ENCODE results near the gene SEC24B.

- TF ChIP-seq, protein P1, sequence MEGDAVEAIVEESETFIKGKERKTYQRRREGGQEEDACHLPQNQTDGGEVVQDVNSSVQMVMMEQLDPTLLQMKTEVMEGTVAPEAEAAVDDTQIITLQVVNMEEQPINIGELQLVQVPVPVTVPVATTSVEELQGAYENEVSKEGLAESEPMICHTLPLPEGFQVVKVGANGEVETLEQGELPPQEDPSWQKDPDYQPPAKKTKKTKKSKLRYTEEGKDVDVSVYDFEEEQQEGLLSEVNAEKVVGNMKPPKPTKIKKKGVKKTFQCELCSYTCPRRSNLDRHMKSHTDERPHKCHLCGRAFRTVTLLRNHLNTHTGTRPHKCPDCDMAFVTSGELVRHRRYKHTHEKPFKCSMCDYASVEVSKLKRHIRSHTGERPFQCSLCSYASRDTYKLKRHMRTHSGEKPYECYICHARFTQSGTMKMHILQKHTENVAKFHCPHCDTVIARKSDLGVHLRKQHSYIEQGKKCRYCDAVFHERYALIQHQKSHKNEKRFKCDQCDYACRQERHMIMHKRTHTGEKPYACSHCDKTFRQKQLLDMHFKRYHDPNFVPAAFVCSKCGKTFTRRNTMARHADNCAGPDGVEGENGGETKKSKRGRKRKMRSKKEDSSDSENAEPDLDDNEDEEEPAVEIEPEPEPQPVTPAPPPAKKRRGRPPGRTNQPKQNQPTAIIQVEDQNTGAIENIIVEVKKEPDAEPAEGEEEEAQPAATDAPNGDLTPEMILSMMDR (IDR thresholded peaks at IDR 0.05), result peak in 2 of 6 experiments; percentile 4 to 28
- TF ChIP-seq POLR2A (IDR thresholded peaks at IDR 0.05), result no peak
Observed at GRCh38 chr4:109574443-109574850, 140.8 kb downstream of the SEC24B start.

All from thyroid gland (tissue), 4 donors.